IMR-90 (cell line): ENCODE data around the gene ACADL. TPM values are rescaled to one million over a fixed set of nuclear protein-coding genes. Genes with fewer than 3 reads are reported as not detected.

Experiments used
- ATAC-seq: fragments of 200-7000 bp; cut with Tn5 transposase; 2 replicates; pipeline ENCODE4 v1.9.1; 2020; ENCODE audit warnings: low read depth, mild to moderate bottlenecking, moderate library complexity
- BruUV-seq: library from RNA; stranded (reverse); fragments of 400-500 nt; replicated peaks from 2 replicates; lab custom pipeline; 2021; lab: Mats Ljungman, UMichigan
- CTCF ChIA-PET: fragments of 300-600 bp; formaldehyde crosslinking; extraction: SDS; loops from one replicate; lab custom pipeline; 2021; ENCODE audit warnings: antibody characterized with exemption; lab: Yijun Ruan, JAX
- POLR2A ChIA-PET: fragments of 300-600 bp; sonication (Branson Sonifier 250); formaldehyde crosslinking; loops from one replicate; lab custom pipeline; 2022; ENCODE audit warnings: antibody characterized with exemption; ENCODE audit not compliant: unreplicated experiment; lab: Charles Lee
- DNase-seq: peaks from one replicate; pipeline ENCODE4 v3.0.0; 2013
- H2AFZ ChIP-seq: replicated peaks from 2 replicates; pipeline ENCODE3; 2013; ENCODE audit warnings: low read length, mild to moderate bottlenecking; ENCODE audit not compliant: poor library complexity
- H2AK5ac ChIP-seq: 2 replicates; pipeline ENCODE4 v1.6.1; 2013; ENCODE audit warnings: low read depth, low read length, inconsistent platforms
- H2AK9ac ChIP-seq: replicated peaks from 2 replicates; pipeline ENCODE3; 2013; ENCODE audit warnings: mild to moderate bottlenecking, low read depth, low read length, moderate library complexity; ENCODE audit not compliant: poor library complexity
- H2BK120ac ChIP-seq: 2 replicates; pipeline ENCODE4 v1.6.1; 2013; ENCODE audit warnings: low read depth, low read length, inconsistent platforms
- H2BK15ac ChIP-seq: 3 replicates; pipeline ENCODE4 v1.6.1; 2013; ENCODE audit warnings: low read depth, low read length, inconsistent platforms
- H2BK20ac ChIP-seq: 2 replicates; pipeline ENCODE4 v1.6.1; 2013; ENCODE audit warnings: low read depth, mild to moderate bottlenecking, inconsistent platforms, low read length, moderate library complexity
- H2BK5ac ChIP-seq: 2 replicates; pipeline ENCODE4 v1.6.1; 2013; ENCODE audit warnings: mild to moderate bottlenecking, low read depth, low read length, inconsistent platforms; ENCODE audit not compliant: poor library complexity, severe bottlenecking
- H3K14ac ChIP-seq: replicated peaks from 2 replicates; pipeline ENCODE4 v1.6.1; 2013; ENCODE audit warnings: low read depth, low read length, inconsistent platforms
- H3K18ac ChIP-seq: 2 replicates; pipeline ENCODE4 v1.6.1; 2013; ENCODE audit warnings: low read depth, low read length, control low read depth
- H3K23ac ChIP-seq: 2 replicates; pipeline ENCODE4 v1.6.1; 2013; ENCODE audit warnings: low read depth, low read length, inconsistent platforms
- H3K27ac ChIP-seq: 2 replicates; pipeline ENCODE4 v1.5.1; 2013; ENCODE audit warnings: mild to moderate bottlenecking, control low read depth, low read length; ENCODE audit not compliant: insufficient read depth
- H3K27me3 ChIP-seq: 2 replicates; pipeline ENCODE4 v1.6.1; 2013; ENCODE audit warnings: low read length; ENCODE audit not compliant: control insufficient read depth, insufficient read depth
- H3K36me3 ChIP-seq: 2 replicates; pipeline ENCODE4 v1.6.1; 2013; ENCODE audit warnings: low read length, mixed read lengths; ENCODE audit not compliant: control insufficient read depth, insufficient read depth
- H3K4ac ChIP-seq: 2 replicates; pipeline ENCODE4 v1.6.1; 2013; ENCODE audit warnings: low read depth, low read length, inconsistent platforms
- H3K4me1 ChIP-seq: 2 replicates; pipeline ENCODE4 v1.6.1; 2013; ENCODE audit warnings: low read length, mixed read lengths; ENCODE audit not compliant: control insufficient read depth, insufficient read depth
- H3K4me2 ChIP-seq: 2 replicates; pipeline ENCODE4 v1.6.1; 2013; ENCODE audit warnings: low read depth, mild to moderate bottlenecking, control low read depth, low read length, moderate library complexity
- H3K4me3 ChIP-seq: 2 replicates; pipeline ENCODE4 v1.5.1; 2013; ENCODE audit warnings: low read depth, mild to moderate bottlenecking, control low read depth, low read length, moderate library complexity; ENCODE audit not compliant: insufficient read depth
- H3K56ac ChIP-seq: 2 replicates; pipeline ENCODE4 v1.6.1; 2013; ENCODE audit warnings: low read length, inconsistent platforms; ENCODE audit not compliant: insufficient read depth; ENCODE audit errors: extremely low read depth
- H3K79me1 ChIP-seq, 2 experiments: 2 replicates each; pipeline ENCODE4 v1.6.1; 2013; ENCODE audit warnings: low read length in 2 of 2, inconsistent platforms in 1 of 2, low read depth in 1 of 2
- H3K9ac ChIP-seq: 2 replicates; pipeline ENCODE4 v1.6.1; 2013; ENCODE audit warnings: low read depth, low read length, control low read depth
- H3K9me1 ChIP-seq: 2 replicates; pipeline ENCODE4 v1.6.1; 2013; ENCODE audit warnings: low read length, inconsistent platforms; ENCODE audit not compliant: insufficient read depth
- H3K9me3 ChIP-seq: 2 replicates; pipeline ENCODE4 v1.6.1; 2013; ENCODE audit warnings: low read length; ENCODE audit not compliant: control insufficient read depth, insufficient read depth
- H4K20me1 ChIP-seq: 2 replicates; pipeline ENCODE4 v1.6.1; 2013; ENCODE audit warnings: low read length, inconsistent platforms; ENCODE audit not compliant: insufficient read depth
- H4K5ac ChIP-seq: 2 replicates; pipeline ENCODE4 v1.6.1; 2013; ENCODE audit warnings: mild to moderate bottlenecking, low read depth, low read length, control low read depth
- H4K8ac ChIP-seq, 2 experiments: 2 replicates each; pipeline ENCODE4 v1.6.1; 2013; ENCODE audit warnings: low read depth in 2 of 2, low read length in 2 of 2, control low read depth in 1 of 2, inconsistent platforms in 1 of 2
- H4K91ac ChIP-seq: 2 replicates; pipeline ENCODE4 v1.6.1; 2013; ENCODE audit warnings: low read depth, low read length, inconsistent platforms; ENCODE audit not compliant: insufficient read depth
- BHLHE40 ChIP-seq: fragments of 150-350 bp; IDR thresholded peaks from 2 replicates; pipeline ENCODE4 v1.6.1; 2016; ENCODE audit warnings: mild to moderate bottlenecking, low read depth, low read length
- CEBPB ChIP-seq: IDR thresholded peaks from 2 replicates; pipeline ENCODE4 v1.6.1; 2012; ENCODE audit warnings: low read depth, low read length, improper control_type of control experiment
- ELK1 ChIP-seq: fragments of 150-350 bp; IDR thresholded peaks from 2 replicates; pipeline ENCODE4 v1.6.1; 2016; ENCODE audit warnings: low read depth, mild to moderate bottlenecking, low read length, moderate library complexity, borderline replicate concordance
- MAFK ChIP-seq: IDR thresholded peaks from 2 replicates; pipeline ENCODE4 v1.6.1; 2012; ENCODE audit warnings: low read depth, low read length, improper control_type of control experiment
- MAZ ChIP-seq: IDR thresholded peaks from 2 replicates; pipeline ENCODE4 v1.6.1; 2012; ENCODE audit warnings: low read depth, mild to moderate bottlenecking, low read length, improper control_type of control experiment, moderate library complexity, borderline replicate concordance
- MXI1 ChIP-seq: IDR thresholded peaks from 2 replicates; pipeline ENCODE4 v1.6.1; 2012; ENCODE audit warnings: low read depth, mild to moderate bottlenecking, low read length, moderate library complexity, borderline replicate concordance
- NFE2L2 ChIP-seq: fragments of 150-350 bp; IDR thresholded peaks from 2 replicates; pipeline ENCODE4 v1.6.1; 2016; ENCODE audit warnings: low read depth, mild to moderate bottlenecking, low read length
- POLR2A ChIP-seq: IDR thresholded peaks from 2 replicates; pipeline ENCODE4 v1.6.1; 2012; ENCODE audit warnings: mild to moderate bottlenecking, low read depth, low read length
- RAD21 ChIP-seq: IDR thresholded peaks from 2 replicates; pipeline ENCODE4 v1.6.1; 2012; ENCODE audit warnings: low read length, improper control_type of control experiment
- RCOR1 ChIP-seq: IDR thresholded peaks from 2 replicates; pipeline ENCODE4 v1.6.1; 2012; ENCODE audit warnings: mild to moderate bottlenecking, low read length, improper control_type of control experiment; ENCODE audit not compliant: insufficient replicate concordance
- RFX5 ChIP-seq: IDR thresholded peaks from 2 replicates; pipeline ENCODE4 v1.8.0; 2012; ENCODE audit warnings: low read depth, mild to moderate bottlenecking, low read length, moderate library complexity
- SMC3 ChIP-seq: fragments of 150-350 bp; IDR thresholded peaks from 2 replicates; pipeline ENCODE4 v1.6.1; 2016; ENCODE audit warnings: low read depth, mild to moderate bottlenecking, antibody characterized with exemption, low read length, moderate library complexity
- USF2 ChIP-seq: fragments of 150-350 bp; IDR thresholded peaks from 2 replicates; pipeline ENCODE4 v1.6.1; 2017; ENCODE audit warnings: mild to moderate bottlenecking, antibody characterized with exemption, low read length, low read depth
- WGBS, 2 experiments: methylation state at CpG; one replicate each; pipeline versions ENCODE4 v1.1.5 to v1.1.7; 2013; ENCODE audit warnings: missing lambda C conversion rate in 2 of 2; ENCODE audit not compliant: insufficient read length in 1 of 2; ENCODE audit errors: extremely low coverage in 2 of 2; 5-methylcytosine and 5-hydroxymethylcytosine counted together
- dilution Hi-C: fragments of 300-500 bp; cut with HindIII; formaldehyde crosslinking; loops from one replicate; pipeline ENCODE4 v1.14.3; 2018; ENCODE audit warnings: low sequenced_read_pairs; ENCODE audit not compliant: unreplicated experiment
- in situ Hi-C: fragments of 300-500 bp; cut with MboI; formaldehyde crosslinking; loops from 3 replicates; pipeline ENCODE4 v1.14.3; 2019; ENCODE audit warnings: low sequenced_read_pairs, inconsistent platforms, mixed read lengths
- intact Hi-C: fragments of 100-400 bp; cut with micrococcal nuclease; formaldehyde crosslinking; loops from 2 replicates; pipeline ENCODE4 v1.10.0; 2022
- polyA plus RNA-seq, 3 experiments: library from polyadenylated mRNA; depleted of rRNA; stranded (reverse); fragments of >200 nt; gene quantifications; 2 replicates each; pipeline ENCODE4 v1.2.3, GENCODE V29; 2012; ENCODE audit warnings: low replicate concordance in 1 of 3
- total RNA-seq: library from RNA; depleted of rRNA; stranded (reverse); fragments of >200 nt; gene quantifications from 2 replicates; pipeline ENCODE4 v1.2.3, GENCODE V29; 2012
- TF ChIP-seq, protein P1 (sequence below): conservative IDR thresholded peaks from 2 replicates; pipeline ENCODE4 v1.5.1; 2012; ENCODE audit warnings: mild to moderate bottlenecking, low read depth, low read length, improper control_type of control experiment

Gene ACADL
- total and polyA plus RNA-seq, 2 of the 4 experiments (the other 2 are of a cell fraction): not detected

GRCh38 chr2:210177769-210178168 is 47.5 kb downstream of the ACADL start:
- BruUV-seq: no TSS peak
- H3K23ac ChIP-seq: no peak overlapping the region
- no peak overlapping the region for H3K4ac ChIP-seq
- peaks cover 6% of the 10 kb centered on the region for H3K27me3 ChIP-seq
- ATAC-seq (no peak), DNase-seq (no peak)
- TF ChIP-seq MAZ: no peak
- TF ChIP-seq RAD21: no peak
- no peak for TF ChIP-seq MXI1
- TF ChIP-seq USF2: no peak
- TF ChIP-seq MAFK: no peak
- no peak for TF ChIP-seq RFX5
- no peak for TF ChIP-seq POLR2A
- TF ChIP-seq, protein P1, sequence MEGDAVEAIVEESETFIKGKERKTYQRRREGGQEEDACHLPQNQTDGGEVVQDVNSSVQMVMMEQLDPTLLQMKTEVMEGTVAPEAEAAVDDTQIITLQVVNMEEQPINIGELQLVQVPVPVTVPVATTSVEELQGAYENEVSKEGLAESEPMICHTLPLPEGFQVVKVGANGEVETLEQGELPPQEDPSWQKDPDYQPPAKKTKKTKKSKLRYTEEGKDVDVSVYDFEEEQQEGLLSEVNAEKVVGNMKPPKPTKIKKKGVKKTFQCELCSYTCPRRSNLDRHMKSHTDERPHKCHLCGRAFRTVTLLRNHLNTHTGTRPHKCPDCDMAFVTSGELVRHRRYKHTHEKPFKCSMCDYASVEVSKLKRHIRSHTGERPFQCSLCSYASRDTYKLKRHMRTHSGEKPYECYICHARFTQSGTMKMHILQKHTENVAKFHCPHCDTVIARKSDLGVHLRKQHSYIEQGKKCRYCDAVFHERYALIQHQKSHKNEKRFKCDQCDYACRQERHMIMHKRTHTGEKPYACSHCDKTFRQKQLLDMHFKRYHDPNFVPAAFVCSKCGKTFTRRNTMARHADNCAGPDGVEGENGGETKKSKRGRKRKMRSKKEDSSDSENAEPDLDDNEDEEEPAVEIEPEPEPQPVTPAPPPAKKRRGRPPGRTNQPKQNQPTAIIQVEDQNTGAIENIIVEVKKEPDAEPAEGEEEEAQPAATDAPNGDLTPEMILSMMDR: no peak
- no peak for TF ChIP-seq RCOR1
- TF ChIP-seq SMC3: no peak
- TF ChIP-seq NFE2L2: no peak
- no peak for TF ChIP-seq BHLHE40
- no peak for TF ChIP-seq ELK1
- no peak for TF ChIP-seq CEBPB
- H3K9me3 ChIP-seq: no peaks in the 10 kb centered on the region
- no peak overlapping the region for H2AFZ ChIP-seq
- H2BK120ac ChIP-seq: no peak overlapping the region
- no CpG with 5 or more reads among the region's 1 CpG for WGBS, 2 experiments
- H4K91ac ChIP-seq: no peak overlapping the region
- H3K14ac ChIP-seq: no peak overlapping the region
- H3K27ac ChIP-seq: no peak overlapping the region
- no peaks in the 10 kb centered on the region for H3K4me1 ChIP-seq
- H2BK20ac ChIP-seq: no peak overlapping the region
- ChIA-PET CTCF (no interaction called here), POLR2A (no interaction called here)
- in situ Hi-C loops (loop anchor here (10.0 kb wide), 1 partner anchor 183 kb away; no protein-coding TSS in a partner anchor), intact Hi-C loops (no loop called here), dilution Hi-C loops (no loop called here)
- H4K8ac ChIP-seq: no peak overlapping the region
- no peak overlapping the region for H3K18ac ChIP-seq
- no peak overlapping the region for H3K56ac ChIP-seq
- no peak overlapping the region for H3K9ac ChIP-seq
- H3K9me1 ChIP-seq: no peaks in the 10 kb centered on the region
- H3K36me3 ChIP-seq: no peaks in the 10 kb centered on the region
- H4K20me1 ChIP-seq: no peaks in the 10 kb centered on the region
- no peak overlapping the region for H4K5ac ChIP-seq
- no peaks in the 10 kb centered on the region for H3K79me1 ChIP-seq
- H2BK5ac ChIP-seq: no peak overlapping the region
- no peak overlapping the region for H2AK9ac ChIP-seq
- no peak overlapping the region for H2BK15ac ChIP-seq
- H3K4me3 ChIP-seq: no peak overlapping the region
- H2AK5ac ChIP-seq: no peak overlapping the region
- H3K4me2 ChIP-seq: no peak overlapping the region
